ENCODE data around the gene EVI5. TPM values are rescaled to one million over a fixed set of nuclear protein-coding genes. Genes with fewer than 3 reads are reported as not detected.
"Not testable (repeated sequence)": the region's sequence is repeated elsewhere in the genome, so short reads cannot be mapped to it uniquely, and the experiment has no call there.

EVI5 gene
- total RNA-seq, 1 experiment from 2014 or later: 38.2 TPM

DNA sequence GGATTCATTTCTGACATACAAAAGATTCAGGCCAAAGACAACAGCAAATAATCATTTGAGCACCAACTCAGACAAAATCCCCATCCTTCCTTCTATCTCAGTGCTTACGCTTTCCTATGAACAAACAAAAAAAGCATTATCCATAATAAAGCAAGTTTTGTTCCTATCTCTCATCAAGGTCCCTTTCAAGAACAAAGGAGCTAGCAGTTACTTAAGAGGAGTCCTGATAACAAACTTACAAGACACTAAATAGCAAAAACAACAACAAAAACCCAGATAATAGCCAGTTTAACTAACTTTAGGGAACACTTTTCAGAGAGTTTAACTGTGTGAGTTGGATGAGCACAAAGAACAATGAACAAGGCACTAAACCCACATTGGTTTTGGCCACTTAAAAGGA, 10.5 kb downstream of the EVI5 start:
- no peak overlapping the region for H3K9ac ChIP-seq (ENCODE audit: low read length)
- no peak overlapping the region for H3K4me2 ChIP-seq (ENCODE audit: low read length)
- no peaks in the 10 kb centered on the region for H3K27me3 ChIP-seq (ENCODE audit: low read length)
- no peak for ATAC-seq
- DNase-seq: no peak
- ChIA-PET CTCF (no interaction called here), POLR2A (ENCODE audit: unreplicated experiment) (no interaction called here)
- TF ChIP-seq, protein P1, sequence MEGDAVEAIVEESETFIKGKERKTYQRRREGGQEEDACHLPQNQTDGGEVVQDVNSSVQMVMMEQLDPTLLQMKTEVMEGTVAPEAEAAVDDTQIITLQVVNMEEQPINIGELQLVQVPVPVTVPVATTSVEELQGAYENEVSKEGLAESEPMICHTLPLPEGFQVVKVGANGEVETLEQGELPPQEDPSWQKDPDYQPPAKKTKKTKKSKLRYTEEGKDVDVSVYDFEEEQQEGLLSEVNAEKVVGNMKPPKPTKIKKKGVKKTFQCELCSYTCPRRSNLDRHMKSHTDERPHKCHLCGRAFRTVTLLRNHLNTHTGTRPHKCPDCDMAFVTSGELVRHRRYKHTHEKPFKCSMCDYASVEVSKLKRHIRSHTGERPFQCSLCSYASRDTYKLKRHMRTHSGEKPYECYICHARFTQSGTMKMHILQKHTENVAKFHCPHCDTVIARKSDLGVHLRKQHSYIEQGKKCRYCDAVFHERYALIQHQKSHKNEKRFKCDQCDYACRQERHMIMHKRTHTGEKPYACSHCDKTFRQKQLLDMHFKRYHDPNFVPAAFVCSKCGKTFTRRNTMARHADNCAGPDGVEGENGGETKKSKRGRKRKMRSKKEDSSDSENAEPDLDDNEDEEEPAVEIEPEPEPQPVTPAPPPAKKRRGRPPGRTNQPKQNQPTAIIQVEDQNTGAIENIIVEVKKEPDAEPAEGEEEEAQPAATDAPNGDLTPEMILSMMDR (conservative IDR thresholded peaks at IDR 0.05; ENCODE audit: low read depth, low read length): no peak
- H3K36me3 ChIP-seq (ENCODE audit: low read depth, low read length): no peaks in the 10 kb centered on the region
- no peaks in the 10 kb centered on the region for H3K9me3 ChIP-seq (ENCODE audit: low read length)
- H3K4me1 ChIP-seq (ENCODE audit: insufficient read depth, low read length): no peaks in the 10 kb centered on the region
- H3K9me2 ChIP-seq (replicated peaks; ENCODE audit: low read length): no peaks in the 10 kb centered on the region
- intact Hi-C loops (cut with micrococcal nuclease): no loop called here
- no peak overlapping the region for H2AFZ ChIP-seq (ENCODE audit: low read length)
- H4K20me1 ChIP-seq (ENCODE audit: low read length): 0 out of 2 replicates have a peak, but pooled peaks cover 3% of the 10 kb centered on the region
- H3K79me2 ChIP-seq (ENCODE audit: low read length): peaks cover 51% of the 10 kb centered on the region
- no peaks in the 10 kb centered on the region for H3F3A ChIP-seq (ENCODE audit: low read length, unreplicated experiment)
- no TSS peak for BruUV-seq (replicated peaks)
- H3K27ac ChIP-seq (ENCODE audit: low read length): no peak overlapping the region
- no peak overlapping the region for H3K4me3 ChIP-seq (ENCODE audit: low read length)

GRCh38 chr1:92773749-92774148, 11.2 kb downstream of the EVI5 start:
- DNase-seq; ATAC-seq; BruUV-seq (replicated peaks); H3K27ac ChIP-seq (ENCODE audit: low read length); POLR2A ChIA-PET (ENCODE audit: unreplicated experiment); H3K4me2 ChIP-seq (ENCODE audit: low read length); H2AFZ ChIP-seq (ENCODE audit: low read length); H3K9me2 ChIP-seq (replicated peaks; ENCODE audit: low read length); H3K4me1 ChIP-seq (ENCODE audit: insufficient read depth, low read length); H3K9ac ChIP-seq (ENCODE audit: low read length); CTCF ChIA-PET; H4K20me1 ChIP-seq (ENCODE audit: low read length); intact Hi-C loops (cut with micrococcal nuclease); H3K4me3 ChIP-seq (ENCODE audit: low read length); H3K27me3 ChIP-seq (ENCODE audit: low read length); H3F3A ChIP-seq (ENCODE audit: low read length, unreplicated experiment); H3K36me3 ChIP-seq (ENCODE audit: low read depth, low read length); H3K9me3 ChIP-seq (ENCODE audit: low read length): not testable (repeated sequence)
- peaks cover 45% of the 10 kb centered on the region for H3K79me2 ChIP-seq (ENCODE audit: low read length)

DNA sequence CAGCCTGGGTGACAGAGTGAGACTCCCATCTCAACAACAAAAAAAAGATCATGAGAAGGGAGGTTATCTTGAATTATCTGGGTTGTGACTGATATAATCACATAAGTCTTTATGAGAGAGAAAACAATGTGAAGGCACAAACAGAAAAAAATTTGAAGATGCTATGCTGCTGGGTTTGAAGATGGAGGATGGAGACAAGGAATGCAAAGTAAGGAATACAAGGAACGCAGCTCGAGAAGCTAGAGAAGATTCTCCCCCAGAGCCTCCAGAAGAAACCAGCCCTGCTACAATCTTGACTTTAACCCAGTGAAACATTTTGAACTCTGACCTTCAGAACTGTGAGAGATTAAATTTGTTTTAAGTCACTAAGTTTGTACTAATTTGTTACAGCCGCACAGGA, 15.1 kb downstream of the EVI5 start:
- no peak overlapping the region for H3K4me2 ChIP-seq (ENCODE audit: low read length)
- TF ChIP-seq EZH2phosphoT487 (IDR thresholded peaks at IDR 0.05; ENCODE audit: borderline replicate concordance, low read length): no peak
- no peak for TF ChIP-seq EZH2 (IDR thresholded peaks at IDR 0.05; ENCODE audit: low read length, unreplicated experiment)
- TF ChIP-seq, protein P1 (conservative IDR thresholded peaks at IDR 0.05; ENCODE audit: low read depth, low read length): no peak
- ChIA-PET POLR2A (ENCODE audit: unreplicated experiment) (no interaction called here), CTCF (no interaction called here)
- no TSS peak for BruUV-seq (replicated peaks)
- H3K9ac ChIP-seq (ENCODE audit: low read length): no peak overlapping the region
- no peaks in the 10 kb centered on the region for H3K36me3 ChIP-seq (ENCODE audit: low read depth, low read length)
- no peak overlapping the region for H3K27ac ChIP-seq (ENCODE audit: low read length)
- H3F3A ChIP-seq (ENCODE audit: low read length, unreplicated experiment): no peaks in the 10 kb centered on the region
- H3K4me3 ChIP-seq (ENCODE audit: low read length): no peak overlapping the region
- intact Hi-C loops (cut with micrococcal nuclease): no loop called here
- no peaks in the 10 kb centered on the region for H3K4me1 ChIP-seq (ENCODE audit: insufficient read depth, low read length)
- ATAC-seq (no peak), DNase-seq (no peak)
- H3K27me3 ChIP-seq (ENCODE audit: low read length): no peaks in the 10 kb centered on the region
- no peaks in the 10 kb centered on the region for H3K9me3 ChIP-seq (ENCODE audit: low read length)
- no peak overlapping the region for H2AFZ ChIP-seq (ENCODE audit: low read length)
- H3K9me2 ChIP-seq (replicated peaks; ENCODE audit: low read length): no peaks in the 10 kb centered on the region
- peaks cover 25% of the 10 kb centered on the region for H3K79me2 ChIP-seq (ENCODE audit: low read length)
- 0 out of 2 replicates have a peak, but pooled peaks cover 3% of the 10 kb centered on the region for H4K20me1 ChIP-seq (ENCODE audit: low read length)

Measured in PC-3 (cell line).